AG09309 (cell line): ENCODE measurements around the gene NPHS1.

Experiments
- DNase-seq: peaks from one replicate; pipeline ENCODE4 v3.0.0-alpha.2; 2010; ENCODE audit warnings: low read depth
- H3K4me3 ChIP-seq: 2 replicates; pipeline ENCODE4 v1.5.1; 2011; ENCODE audit warnings: mild to moderate bottlenecking, low read depth, low read length, moderate library complexity; ENCODE audit not compliant: control insufficient read depth
- CTCF ChIP-seq: IDR thresholded peaks from 2 replicates; pipeline ENCODE4 v1.5.1; 2011; ENCODE audit warnings: mild to moderate bottlenecking, low read depth, low read length, inconsistent platforms; ENCODE audit not compliant: insufficient read depth, control insufficient read depth; ENCODE audit errors: missing control alignments

The NPHS1 gene

GRCh38 chr19:35887197-35887596 lies 34.9 kb upstream of the NPHS1 start:
- TF ChIP-seq CTCF: no peak
- H3K4me3 ChIP-seq: no peak overlapping the region
- DNase-seq: no peak

- no peak for TF ChIP-seq CTCF
- DNase-seq: no peak
Measured at GRCh38 chr19:35885904-35886303, 33.6 kb upstream of the NPHS1 start.

GRCh38 chr19:35885225-35885738 lies 33.0 kb upstream of the NPHS1 start:
- TF ChIP-seq CTCF: no peak
- H3K4me3 ChIP-seq: no peak overlapping the region
- no peak for DNase-seq

More at GRCh38 chr19:35885904-35886303, 33.6 kb upstream of the NPHS1 start:
- no peak overlapping the region for H3K4me3 ChIP-seq

- DNase-seq: no peak
- no peak for TF ChIP-seq CTCF
- no peak overlapping the region for H3K4me3 ChIP-seq
Measured at GRCh38 chr19:35883882-35884281, 31.6 kb upstream of the NPHS1 start.

- H3K4me3 ChIP-seq: no peak overlapping the region
- peak; percentile 61 for TF ChIP-seq CTCF
- peak; percentile 66 for DNase-seq
Measured at GRCh38 chr19:35882114-35882832, 30.0 kb upstream of the NPHS1 start.

GRCh38 chr19:35879770-35880317 lies 27.5 kb upstream of the NPHS1 start:
- no peak overlapping the region for H3K4me3 ChIP-seq
- TF ChIP-seq CTCF: no peak
- peak; percentile 53 for DNase-seq
